NCI-H146 treated with DMSO at 0.1 percent for 48 hours (cell line): ENCODE results near the gene TRMT112.
A peak's percentile ranks its signal among the peaks of the same experiment; 100 is the strongest.
"Not testable (repeated sequence)": the region's sequence is repeated elsewhere in the genome, so short reads cannot be mapped to it uniquely, and the experiment has no call there.

Source experiments
- DNase-seq: peaks from one replicate; lab custom pipeline; 2025; ENCODE audit not compliant: unreplicated experiment; lab: John Stamatoyannopoulos, UW

Gene TRMT112

GRCh38 chr11:64313491-64314145 lies 3.7 kb downstream of the TRMT112 start:
- DNase-seq, result no peak

GRCh38 chr11:64312947-64313346 lies 4.4 kb downstream of the TRMT112 start:
- no peak for DNase-seq

- DNase-seq, result not testable (repeated sequence)
These were observed 9.6 kb downstream of the TRMT112 start for GRCh38 chr11:64307795-64308194.

GRCh38 chr11:64306876-64307622 lies 10.3 kb downstream of the TRMT112 start:
- DNase-seq, result no peak

DNA sequence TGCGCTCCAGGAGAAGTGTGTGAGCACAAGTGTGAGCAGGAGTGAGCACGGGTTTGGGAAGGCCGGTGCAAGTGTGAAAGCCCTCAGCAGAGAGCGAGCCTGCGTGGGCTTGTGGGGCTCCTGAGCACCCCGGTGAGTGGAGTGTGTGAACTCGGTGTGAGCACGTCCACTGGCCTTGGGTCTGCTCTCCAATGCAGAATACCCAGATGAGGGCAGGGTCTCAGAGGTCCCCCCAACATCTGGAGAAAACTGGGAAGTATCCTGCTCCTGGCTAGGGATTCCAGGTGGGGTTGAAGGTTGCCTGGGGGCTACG lies 10.8 kb downstream of the TRMT112 start:
- no peak for DNase-seq

- peak; percentile 41 for DNase-seq
These were observed 11.4 kb downstream of the TRMT112 start for GRCh38 chr11:64305691-64306562.

- peak; percentile 98 for DNase-seq
These were observed 12.2 kb downstream of the TRMT112 start, which contains the start of gene ESRRA for GRCh38 chr11:64305075-64305690. Gene ESRRA, plus strand, starts transcription at chr11:64305524. Its CDS starts 1,656 bp downstream, at chr11:64307180.

- DNase-seq, result peak; percentile 80
These were observed 12.9 kb downstream of the TRMT112 start for GRCh38 chr11:64304316-64305072.

DNA sequence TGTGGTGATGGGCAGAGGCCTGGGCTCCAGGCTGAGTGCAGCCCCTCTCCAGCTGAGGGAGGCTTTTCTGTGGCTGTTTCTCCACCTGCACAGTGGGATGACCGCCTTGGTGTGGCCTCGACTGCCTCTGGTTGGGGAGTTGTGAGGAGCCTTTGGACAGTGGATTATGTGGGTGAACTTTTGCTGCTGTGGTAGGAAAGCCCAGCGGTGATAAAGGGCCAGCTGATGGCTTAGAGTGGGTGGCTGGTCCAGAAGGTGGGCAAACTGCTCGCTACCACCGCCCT lies 13.4 kb downstream of the TRMT112 start:
- DNase-seq, result no peak

DNA sequence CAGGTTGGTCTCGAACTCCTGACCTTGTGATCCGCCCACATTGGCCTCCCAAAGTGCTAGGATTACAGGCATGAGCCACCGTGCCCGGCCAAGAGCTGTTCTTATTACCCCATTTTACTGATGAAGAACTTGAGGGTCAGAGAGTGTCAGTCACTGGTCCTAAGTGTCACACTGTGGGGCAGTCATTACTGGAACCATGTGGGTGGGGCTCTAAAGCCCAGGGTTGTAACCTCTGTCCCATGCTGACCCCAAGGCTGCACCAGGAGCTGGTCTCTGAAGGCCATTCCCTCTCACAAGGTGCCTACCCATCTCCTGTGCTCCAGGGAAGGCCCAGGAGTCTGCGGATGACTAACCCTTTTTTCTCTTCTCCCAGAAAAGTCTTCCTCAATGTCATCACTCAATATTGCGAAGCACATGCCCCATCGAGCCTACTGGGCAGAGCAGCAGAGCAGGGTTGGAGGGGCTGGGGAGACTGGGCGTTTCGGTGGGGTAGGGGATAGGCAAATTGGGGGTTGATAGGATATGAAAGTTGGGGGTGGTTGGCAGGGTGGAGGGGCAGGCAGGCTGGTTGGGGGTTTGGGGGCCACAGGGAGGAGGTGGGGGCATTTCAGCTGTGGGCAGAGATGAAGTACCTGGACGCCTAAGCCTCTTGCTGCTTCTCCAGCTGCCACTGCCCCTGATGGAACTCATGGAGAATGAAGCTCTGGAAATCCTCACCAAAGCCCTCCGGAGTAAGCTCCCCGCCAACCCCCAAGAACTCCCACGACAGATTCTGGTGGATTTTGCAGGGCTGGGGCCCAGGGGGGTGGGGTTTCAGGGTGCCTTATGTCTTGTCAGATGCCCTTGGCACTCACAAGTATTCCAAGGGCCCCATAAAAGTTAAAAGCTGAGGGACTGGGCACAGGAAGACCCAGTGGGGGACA lies 14.0 kb downstream of the TRMT112 start:
- DNase-seq, result no peak

DNA sequence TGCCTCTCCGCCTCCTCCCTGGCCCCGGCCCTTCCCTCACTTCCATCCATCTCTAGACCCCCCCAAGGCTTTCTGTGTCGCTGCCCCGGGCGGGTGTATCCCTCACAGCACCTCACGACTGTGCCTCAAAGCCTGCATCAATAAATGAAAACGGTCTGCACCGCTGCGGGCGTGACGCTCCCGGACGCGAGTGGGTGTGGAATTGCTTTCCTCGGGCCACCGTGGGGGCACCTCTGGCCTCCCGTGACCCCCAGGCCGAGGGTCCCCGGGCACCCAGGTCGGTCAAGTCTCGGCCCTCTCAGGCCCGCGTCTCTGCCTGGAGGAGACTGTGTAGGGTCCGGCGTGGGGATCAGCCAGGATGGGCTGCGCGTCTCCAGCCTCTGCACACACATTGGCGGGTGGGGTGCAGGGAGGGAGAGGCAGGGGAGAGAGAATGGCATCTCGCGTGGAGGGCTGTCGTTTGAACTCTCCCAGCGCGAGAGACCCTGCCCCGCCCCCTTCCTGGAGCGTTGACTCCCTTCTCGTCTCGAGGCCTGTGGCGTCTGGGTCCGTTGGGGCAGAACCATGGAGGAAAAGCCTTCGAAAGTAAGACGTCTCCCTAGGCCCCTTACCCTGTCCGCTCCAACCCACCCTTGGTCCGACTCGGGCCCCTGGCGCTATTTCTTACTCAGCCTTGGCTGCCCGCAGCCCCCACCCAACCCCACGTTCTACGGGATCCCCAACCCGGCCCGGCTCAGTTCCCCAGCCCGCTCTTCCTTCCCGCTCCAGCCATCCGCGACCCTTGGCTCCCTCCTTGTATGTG lies 17.3 kb downstream of the TRMT112 start, which contains the start of gene CATSPERZ:
CATSPERZ (plus strand) TSS at position 512 of the 802 bp plus-strand sequence; CDS start at position 565, 53 bp downstream.
- DNase-seq, result no peak

DNA sequence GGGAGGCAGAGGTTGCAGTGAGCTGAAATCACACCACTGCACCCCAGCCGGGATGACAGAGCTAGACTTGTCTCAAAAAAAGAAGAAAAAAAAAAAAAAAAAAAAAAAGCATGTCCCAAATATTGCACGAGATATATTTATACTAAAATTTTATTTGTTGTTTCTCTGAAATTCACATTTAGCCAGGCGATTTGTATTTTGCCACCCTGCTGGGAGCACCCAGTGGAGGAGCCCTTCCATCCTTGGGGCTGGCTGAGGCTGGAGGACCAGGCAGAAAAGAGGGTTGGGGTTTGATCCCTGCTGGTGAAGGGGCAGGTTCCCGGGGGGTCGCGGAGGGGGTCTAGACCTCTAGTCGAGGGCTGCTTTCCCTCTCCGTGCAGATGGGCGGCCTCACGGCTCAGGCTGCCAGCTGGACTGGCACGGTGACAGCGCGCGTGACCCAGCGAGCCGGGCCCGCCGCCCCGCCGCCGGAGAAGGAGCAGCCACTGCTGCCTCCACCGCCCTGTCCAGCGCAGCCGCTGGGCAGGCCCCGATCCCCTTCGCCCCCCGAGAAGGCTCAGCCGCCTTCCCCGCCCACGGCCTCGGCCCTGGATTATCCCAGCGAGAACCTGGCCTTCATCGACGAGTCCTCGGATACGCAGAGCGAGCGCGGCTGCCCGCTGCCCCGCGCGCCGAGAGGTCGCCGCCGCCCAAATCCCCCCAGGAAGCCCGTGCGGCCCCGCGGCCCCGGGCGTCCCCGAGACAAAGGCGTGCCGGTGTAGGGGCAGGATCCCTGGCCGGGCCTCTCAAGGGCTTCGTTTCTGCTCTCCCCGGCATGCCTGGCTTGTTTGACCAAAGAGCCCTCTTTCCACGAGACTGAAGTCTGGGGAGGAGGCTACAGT lies 18.2 kb downstream of the TRMT112 start:
- no peak for DNase-seq

GRCh38 chr11:64297699-64298358 lies 19.5 kb downstream of the TRMT112 start:
- DNase-seq, result no peak

GRCh38 chr11:64296830-64297698 lies 20.3 kb downstream of the TRMT112 start:
- no peak for DNase-seq

GRCh38 chr11:64296236-64296635 lies 21.1 kb downstream of the TRMT112 start:
- no peak for DNase-seq

DNA sequence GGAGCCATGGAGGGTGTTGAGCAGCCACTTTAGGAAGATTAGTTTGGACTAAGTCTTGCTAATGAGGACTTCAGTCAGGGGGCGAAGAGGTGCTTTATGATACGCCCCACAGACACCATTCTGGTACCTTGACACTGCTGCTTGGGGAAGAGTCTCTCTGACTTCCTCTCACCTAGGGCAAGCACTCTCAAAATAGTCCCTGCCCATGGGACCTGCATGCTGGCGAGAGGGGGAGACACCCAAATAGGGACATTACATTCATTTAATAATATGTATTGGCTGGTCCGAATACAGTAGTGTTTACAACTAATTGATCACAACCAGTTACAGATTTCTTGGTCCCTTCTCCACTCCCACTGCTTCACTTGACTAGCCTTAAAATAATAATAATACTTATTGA lies 21.6 kb downstream of the TRMT112 start:
- no peak for DNase-seq
